ENCODE measurements around the gene KIF3C.

DNA sequence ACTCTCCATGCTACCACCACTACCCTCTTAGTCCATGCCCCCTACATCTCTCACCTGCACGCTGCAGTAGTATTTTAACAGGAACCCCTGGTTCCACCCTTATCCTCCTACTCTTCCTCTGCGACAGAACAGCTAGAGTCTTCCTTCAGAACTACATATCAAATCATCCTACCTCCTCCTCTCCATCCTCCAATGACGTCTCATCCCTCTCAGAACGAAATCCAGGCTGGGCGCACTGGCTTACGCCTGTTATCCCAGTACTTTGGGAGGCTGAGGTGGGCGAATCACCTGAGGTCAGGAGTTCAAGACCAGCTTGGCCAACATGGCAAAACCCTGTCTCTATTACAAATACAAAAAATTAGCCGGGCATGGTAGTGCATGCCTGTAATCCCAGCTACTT is 10.3 kb upstream of the KIF3C start:
- TF ChIP-seq, protein P1, sequence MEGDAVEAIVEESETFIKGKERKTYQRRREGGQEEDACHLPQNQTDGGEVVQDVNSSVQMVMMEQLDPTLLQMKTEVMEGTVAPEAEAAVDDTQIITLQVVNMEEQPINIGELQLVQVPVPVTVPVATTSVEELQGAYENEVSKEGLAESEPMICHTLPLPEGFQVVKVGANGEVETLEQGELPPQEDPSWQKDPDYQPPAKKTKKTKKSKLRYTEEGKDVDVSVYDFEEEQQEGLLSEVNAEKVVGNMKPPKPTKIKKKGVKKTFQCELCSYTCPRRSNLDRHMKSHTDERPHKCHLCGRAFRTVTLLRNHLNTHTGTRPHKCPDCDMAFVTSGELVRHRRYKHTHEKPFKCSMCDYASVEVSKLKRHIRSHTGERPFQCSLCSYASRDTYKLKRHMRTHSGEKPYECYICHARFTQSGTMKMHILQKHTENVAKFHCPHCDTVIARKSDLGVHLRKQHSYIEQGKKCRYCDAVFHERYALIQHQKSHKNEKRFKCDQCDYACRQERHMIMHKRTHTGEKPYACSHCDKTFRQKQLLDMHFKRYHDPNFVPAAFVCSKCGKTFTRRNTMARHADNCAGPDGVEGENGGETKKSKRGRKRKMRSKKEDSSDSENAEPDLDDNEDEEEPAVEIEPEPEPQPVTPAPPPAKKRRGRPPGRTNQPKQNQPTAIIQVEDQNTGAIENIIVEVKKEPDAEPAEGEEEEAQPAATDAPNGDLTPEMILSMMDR (IDR thresholded peaks at IDR 0.05) = no peak
- no peak for TF ChIP-seq POLR2A (IDR thresholded peaks at IDR 0.05)
